SW 1271 (cell line): ENCODE results near the gene CYP3A7.
"Not testable (repeated sequence)": the region's sequence is repeated elsewhere in the genome, so short reads cannot be mapped to it uniquely, and the experiment has no call there.

Source experiments
- DNase-seq, 2 experiments: peaks; one replicate each; lab custom pipeline; 2025; lab: John Stamatoyannopoulos, UW

Gene CYP3A7

GRCh38 chr7:99668541-99668940 lies 66.5 kb downstream of the CYP3A7 start:
- no peak for DNase-seq

GRCh38 chr7:99667179-99667578 lies 67.8 kb downstream of the CYP3A7 start:
- no peak for DNase-seq

- DNase-seq: no peak
Observed at GRCh38 chr7:99666013-99666395, 69.0 kb downstream of the CYP3A7 start.

GRCh38 chr7:99665312-99666012 lies 69.5 kb downstream of the CYP3A7 start:
- DNase-seq: no peak

- not testable (repeated sequence) for DNase-seq
Observed at GRCh38 chr7:99657879-99658278, 77.1 kb downstream of the CYP3A7 start.
